Dendritic cell treated with granulocyte-macrophage colony-stimulating factor and Interleukin-4, amounts not matched to agents 40 ng/mL and 50 ng/mL, for 4 days (primary cell): ENCODE data around the gene BPIFB3.

Source experiments
- H3K27ac Mint-ChIP-seq: one replicate; pipeline ENCODE4 v1.8.0; 2022; ENCODE audit warnings: mild to moderate bottlenecking, mixed read lengths
- H3K27me3 Mint-ChIP-seq: one replicate; pipeline ENCODE4 v1.8.0; 2022; ENCODE audit warnings: mild to moderate bottlenecking, mixed read lengths
- H3K36me3 Mint-ChIP-seq: one replicate; pipeline ENCODE4 v1.8.0; 2022; ENCODE audit warnings: low read depth, mixed read lengths
- H3K4me1 Mint-ChIP-seq: one replicate; pipeline ENCODE4 v1.8.0; 2022; ENCODE audit warnings: low read depth, mixed read lengths
- H3K4me3 Mint-ChIP-seq: one replicate; pipeline ENCODE4 v1.8.0; 2022; ENCODE audit warnings: mild to moderate bottlenecking, moderate library complexity, mixed read lengths
- H3K9me3 Mint-ChIP-seq: one replicate; pipeline ENCODE4 v1.8.0; 2022; ENCODE audit warnings: mixed read lengths
- intact Hi-C: fragments of 100-400 bp; cut with micrococcal nuclease; formaldehyde crosslinking; loops from one replicate; pipeline ENCODE4 v1.15.0; 2022

BPIFB3 gene

GRCh38 chr20:33053291-33054106, at the start of gene BPIFB3:
Gene BPIFB3 (plus strand): TSS chr20:33053903. CDS start chr20:33055436, 1,533 bp downstream.
- H3K4me3 Mint-ChIP-seq: no peak within 1 kb of the TSS
- no peaks in the 10 kb centered on the region for H3K36me3 Mint-ChIP-seq
- H3K4me1 Mint-ChIP-seq: no peaks in the 10 kb centered on the region
- no peaks in the 10 kb centered on the region for H3K9me3 Mint-ChIP-seq
- intact Hi-C loops: no loop called here
- no peak within 1 kb of the TSS for H3K27ac Mint-ChIP-seq
- H3K27me3 Mint-ChIP-seq: no peaks in the 10 kb centered on the region

GRCh38 chr20:33004141-33004751, 49.5 kb upstream of the BPIFB3 start, which contains the start of gene SUN5:
Gene SUN5 (minus strand): TSS chr20:33004433. CDS start chr20:33004340, 93 bp downstream.
- Mint-ChIP-seq H3K4me3 (no peak within 1 kb of the TSS), H3K4me1 (peaks cover 8% of the 10 kb centered on the region), H3K9me3 (peaks cover 8% of the 10 kb centered on the region), H3K36me3 (no peaks in the 10 kb centered on the region), H3K27me3 (no peaks in the 10 kb centered on the region), H3K27ac (no peak within 1 kb of the TSS)
- intact Hi-C loops: no loop called here

GRCh38 chr20:33005132-33005566, 48.6 kb upstream of the BPIFB3 start:
- H3K36me3 Mint-ChIP-seq: no peaks in the 10 kb centered on the region
- no peak overlapping the region for H3K27ac Mint-ChIP-seq
- intact Hi-C loops: loop anchor here (1.0 kb wide), 1 partner anchor 103 kb away; no protein-coding TSS in a partner anchor
- H3K9me3 Mint-ChIP-seq: peaks cover 8% of the 10 kb centered on the region
- H3K27me3 Mint-ChIP-seq: no peaks in the 10 kb centered on the region
- peaks cover 2% of the 10 kb centered on the region for H3K4me1 Mint-ChIP-seq
- no peak overlapping the region for H3K4me3 Mint-ChIP-seq

GRCh38 chr20:33005908-33006775, 47.6 kb upstream of the BPIFB3 start:
- Mint-ChIP-seq H3K27ac (no peak overlapping the region), H3K4me3 (no peak overlapping the region)
- intact Hi-C loops: loop anchor here (1.0 kb wide), 1 partner anchor 104 kb away; no protein-coding TSS in a partner anchor

GRCh38 chr20:33006776-33007375, 46.8 kb upstream of the BPIFB3 start:
- Mint-ChIP-seq H3K27ac (no peak overlapping the region), H3K4me1 (no peaks in the 10 kb centered on the region), H3K27me3 (no peaks in the 10 kb centered on the region), H3K4me3 (no peak overlapping the region), H3K9me3 (peaks cover 8% of the 10 kb centered on the region), H3K36me3 (no peaks in the 10 kb centered on the region)
- intact Hi-C loops: no loop called here

More at GRCh38 chr20:33005908-33006775, 47.6 kb upstream of the BPIFB3 start:
- peaks cover 8% of the 10 kb centered on the region for H3K9me3 Mint-ChIP-seq
- H3K36me3 Mint-ChIP-seq: no peaks in the 10 kb centered on the region
- no peaks in the 10 kb centered on the region for H3K4me1 Mint-ChIP-seq
- no peaks in the 10 kb centered on the region for H3K27me3 Mint-ChIP-seq

GRCh38 chr20:33007376-33008335, 46.0 kb upstream of the BPIFB3 start, which contains the start of gene BPIFB2:
Gene BPIFB2 (plus strand): TSS chr20:33007704. CDS start chr20:33008575, 871 bp downstream.
- H3K4me3 Mint-ChIP-seq: no peak within 1 kb of the TSS
- H3K4me1 Mint-ChIP-seq: no peaks in the 10 kb centered on the region
- no peak within 1 kb of the TSS for H3K27ac Mint-ChIP-seq
- H3K27me3 Mint-ChIP-seq: no peaks in the 10 kb centered on the region
- intact Hi-C loops: no loop called here
- H3K36me3 Mint-ChIP-seq: no peaks in the 10 kb centered on the region
- H3K9me3 Mint-ChIP-seq: peaks cover 8% of the 10 kb centered on the region

- intact Hi-C loops: no loop called here
- Mint-ChIP-seq H3K27ac (no peak overlapping the region), H3K36me3 (no peaks in the 10 kb centered on the region), H3K4me3 (no peak overlapping the region), H3K4me1 (no peaks in the 10 kb centered on the region), H3K27me3 (no peaks in the 10 kb centered on the region), H3K9me3 (peaks cover 8% of the 10 kb centered on the region)
Observed at GRCh38 chr20:33008336-33009213, 45.1 kb upstream of the BPIFB3 start.

- no peaks in the 10 kb centered on the region for H3K36me3 Mint-ChIP-seq
- no peaks in the 10 kb centered on the region for H3K27me3 Mint-ChIP-seq
- no peaks in the 10 kb centered on the region for H3K4me1 Mint-ChIP-seq
- intact Hi-C loops: no loop called here
- H3K4me3 Mint-ChIP-seq: no peak overlapping the region
- no peak overlapping the region for H3K27ac Mint-ChIP-seq
- H3K9me3 Mint-ChIP-seq: peaks cover 8% of the 10 kb centered on the region
Observed at GRCh38 chr20:33009214-33010132, 44.2 kb upstream of the BPIFB3 start.

GRCh38 chr20:33010133-33010504, 43.6 kb upstream of the BPIFB3 start:
- Mint-ChIP-seq H3K27me3 (no peaks in the 10 kb centered on the region), H3K27ac (no peak overlapping the region), H3K9me3 (peaks cover 5% of the 10 kb centered on the region), H3K4me1 (no peaks in the 10 kb centered on the region), H3K36me3 (no peaks in the 10 kb centered on the region), H3K4me3 (no peak overlapping the region)
- intact Hi-C loops: no loop called here

GRCh38 chr20:33010674-33011449, 42.8 kb upstream of the BPIFB3 start:
- Mint-ChIP-seq H3K27ac (no peak overlapping the region), H3K4me1 (no peaks in the 10 kb centered on the region), H3K9me3 (no peaks in the 10 kb centered on the region), H3K27me3 (peaks cover 2% of the 10 kb centered on the region), H3K36me3 (no peaks in the 10 kb centered on the region), H3K4me3 (no peak overlapping the region)
- intact Hi-C loops: no loop called here
